K562 (cell line): ENCODE results near the gene DAD1. TPM values are rescaled to one million over a fixed set of nuclear protein-coding genes. Genes with fewer than 3 reads are reported as not detected.
A peak's percentile ranks its signal among the peaks of the same experiment; 100 is the strongest.

Experiments used
- ATAC-seq: fragments of 200-7000 bp; cut with Tn5 transposase; 3 replicates; pipeline ENCODE4 v1.9.1; 2020; ENCODE audit warnings: moderate library complexity
- BruUV-seq: library from RNA; stranded (reverse); fragments of 400-500 nt; replicated peaks from 2 replicates; lab custom pipeline; 2021; lab: Mats Ljungman, UMichigan
- CTCF ChIA-PET: fragments of 300-600 bp; formaldehyde crosslinking; extraction: SDS; loops from one replicate; lab custom pipeline; 2021; ENCODE audit warnings: low intra/inter-chr PET ratio; lab: Yijun Ruan, JAX
- POLR2A ChIA-PET: fragments of 300-600, 350-650 bp; sonication (Branson Sonifier 250); formaldehyde crosslinking; extraction: SDS; loops from one replicate; lab custom pipeline; 2021; ENCODE audit warnings: antibody characterized with exemption, inconsistent platforms; lab: Yijun Ruan, JAX
- DNase-seq, 4 experiments: peaks; one replicate each; pipeline versions ENCODE4 v3.0.0 to v3.0.0-alpha.2; 2011 to 2018; ENCODE audit warnings: low spot score in 3 of 4, mixed read lengths in 3 of 4; ENCODE audit errors: extremely low read depth in 1 of 4
- FAIRE-seq: peaks from 2 replicates; lab custom pipeline; 2011; peaks lifted over from hg19 to GRCh38; lab: Jason Lieb, UNC
- H2AFZ ChIP-seq: 2 replicates; pipeline ENCODE4 v1.6.0; 2011; ENCODE audit warnings: low read depth, low read length, control low read depth, inconsistent platforms
- H3K27ac ChIP-seq: fragments of 200-600 bp; 3 replicates; pipeline ENCODE4 v1.8.0; 2011; ENCODE audit warnings: low read depth, mild to moderate bottlenecking, control low read depth, inconsistent platforms, low read length, moderate library complexity, mixed read lengths; ENCODE audit errors: extremely low read depth
- H3K27me3 ChIP-seq, 2 experiments: fragments of 300-600 bp in 1 of 2; 2 replicates in 1 of 2; 3 replicates in 1 of 2; pipeline versions ENCODE4 v1.6.0 to v1.8.0; 2011; ENCODE audit warnings: inconsistent platforms in 2 of 2, low read length in 2 of 2, mild to moderate bottlenecking in 1 of 2, mixed read lengths in 1 of 2, moderate library complexity in 1 of 2; ENCODE audit not compliant: control insufficient read depth in 2 of 2, insufficient read depth in 2 of 2
- H3K36me3 ChIP-seq: fragments of 300-600 bp; 3 replicates; pipeline ENCODE4 v1.8.0; 2011; ENCODE audit warnings: mild to moderate bottlenecking, low read length, inconsistent platforms; ENCODE audit not compliant: control insufficient read depth, insufficient read depth
- H3K4me1 ChIP-seq, 2 experiments: fragments of 200-600 bp in 1 of 2; replicated peaks in 1 of 2; 2 replicates in 1 of 2; 3 replicates in 1 of 2; pipeline versions ENCODE4 v1.5.1 to v1.8.0; 2011; ENCODE audit warnings: inconsistent platforms in 2 of 2, low read length in 2 of 2, mild to moderate bottlenecking in 1 of 2, mixed read lengths in 1 of 2, moderate library complexity in 1 of 2; ENCODE audit not compliant: control insufficient read depth in 2 of 2, insufficient read depth in 2 of 2
- H3K4me2 ChIP-seq: 2 replicates; pipeline ENCODE4 v1.6.1; 2011; ENCODE audit warnings: low read length, control low read depth, inconsistent platforms, mixed read lengths; ENCODE audit not compliant: insufficient read depth
- H3K4me3 ChIP-seq: fragments of 200-600 bp; sonication (generic), shearing (Covaris generic); 2 replicates; pipeline ENCODE4 v1.5.1; 2016; ENCODE audit warnings: control low read depth, inconsistent platforms
- H3K79me2 ChIP-seq: fragments of 200-600 bp; 3 replicates; pipeline ENCODE4 v1.8.0; 2011; ENCODE audit warnings: low read length, inconsistent platforms; ENCODE audit not compliant: control insufficient read depth, insufficient read depth
- H3K9ac ChIP-seq, 2 experiments: 2 replicates each; pipeline versions ENCODE4 v1.6.0 to v1.6.1; 2011; ENCODE audit warnings: low read depth in 2 of 2, low read length in 2 of 2, control low read depth in 1 of 2, inconsistent platforms in 1 of 2, mild to moderate bottlenecking in 1 of 2, mixed read lengths in 1 of 2; ENCODE audit not compliant: insufficient read depth in 1 of 2
- H3K9me1 ChIP-seq: one replicate; pipeline ENCODE4 v1.6.0; 2011; ENCODE audit warnings: inconsistent platforms, mild to moderate bottlenecking, low read length, moderate library complexity; ENCODE audit not compliant: control insufficient read depth, insufficient read depth
- H3K9me3 ChIP-seq: replicated peaks from 2 replicates; pipeline ENCODE4 v1.5.1; 2011; ENCODE audit warnings: low read depth, low read length, inconsistent platforms; ENCODE audit not compliant: control insufficient read depth, insufficient read depth
- H4K20me1 ChIP-seq: replicated peaks from 2 replicates; pipeline ENCODE4 v1.6.1; 2011; ENCODE audit warnings: low read length, inconsistent platforms, mixed read lengths; ENCODE audit not compliant: control insufficient read depth, insufficient read depth
- ARID1B ChIP-seq: fragments of 450-650 bp; IDR thresholded peaks from 2 replicates; pipeline ENCODE4 v1.6.1; 2016; ENCODE audit warnings: antibody characterized with exemption, mild to moderate bottlenecking, inconsistent platforms
- BRD4 ChIP-seq: fragments of 200-600 bp; sonication (generic); IDR thresholded peaks from 2 replicates; pipeline ENCODE4 v1.6.1; 2017; ENCODE audit warnings: inconsistent platforms
- CLOCK ChIP-seq: fragments of 250-450 bp; sonication (Bioruptor Pico); IDR thresholded peaks from 2 replicates; pipeline ENCODE4 v1.4.0; 2020; ENCODE audit warnings: mild to moderate bottlenecking, moderate library complexity, borderline replicate concordance
- CREB5 ChIP-seq: fragments of 250-450 bp; sonication (Bioruptor Pico); IDR thresholded peaks from 2 replicates; pipeline ENCODE4 v1.5.0; 2020; ENCODE audit warnings: mild to moderate bottlenecking
- CTBP1 ChIP-seq: fragments of 450-650 bp; IDR thresholded peaks from 2 replicates; pipeline ENCODE4 v1.6.1; 2016; ENCODE audit warnings: borderline replicate concordance
- E2F6 ChIP-seq, 2 experiments: IDR thresholded peaks; 2 replicates each; pipeline ENCODE4 v1.6.1; 2011; ENCODE audit warnings: borderline replicate concordance in 1 of 2, control low read depth in 1 of 2, low read depth in 1 of 2, low read length in 1 of 2, mild to moderate bottlenecking in 1 of 2, mixed read lengths in 1 of 2, moderate library complexity in 1 of 2; ENCODE audit not compliant: insufficient read depth in 1 of 2, insufficient read length in 1 of 2, poor library complexity in 1 of 2, severe bottlenecking in 1 of 2; ENCODE audit errors: extremely low read depth in 1 of 2
- KAT7 ChIP-seq: sonication (generic); formaldehyde crosslinking; IDR thresholded peaks from 2 replicates; pipeline ENCODE4 v1.8.0; 2022; ENCODE audit warnings: missing genetic modification reagents, mild to moderate bottlenecking, borderline replicate concordance
- KLF16 ChIP-seq: IDR thresholded peaks from 2 replicates; pipeline ENCODE4 v1.6.1; 2016; ENCODE audit warnings: antibody characterized with exemption
- NR2C2 ChIP-seq, 2 experiments: fragments of 200-800 bp in 1 of 2; sonication (Bioruptor generic) in 1 of 2; sonication (generic) in 1 of 2; formaldehyde crosslinking in 1 of 2; IDR thresholded peaks; 2 replicates each; pipeline versions ENCODE4 v1.6.1 to v1.8.0; 2016 to 2022; ENCODE audit warnings: mild to moderate bottlenecking in 1 of 2, missing compliant biosample characterization in 1 of 2, missing genetic modification characterization in 1 of 2, missing genetic modification reagents in 1 of 2
- RFX1 ChIP-seq: fragments of 450-650 bp; IDR thresholded peaks from 2 replicates; pipeline ENCODE4 v1.6.1; 2016; ENCODE audit warnings: mild to moderate bottlenecking, moderate library complexity
- SMAD3 ChIP-seq: fragments of 450-650 bp; formaldehyde crosslinking; conservative IDR thresholded peaks from 2 replicates; pipeline ENCODE4 v1.4.0; 2020; ENCODE audit warnings: mild to moderate bottlenecking
- SMARCA4 ChIP-seq: fragments of 450-650 bp; IDR thresholded peaks from 2 replicates; pipeline ENCODE4 v1.6.1; 2016
- SREBF2 ChIP-seq: sonication (generic); formaldehyde crosslinking; IDR thresholded peaks from 2 replicates; pipeline ENCODE4 v1.4.0; 2020; ENCODE audit warnings: mild to moderate bottlenecking, missing genetic modification reagents
- ZNF695 ChIP-seq: fragments of 450-650 bp; formaldehyde crosslinking; IDR thresholded peaks from 2 replicates; pipeline ENCODE4 v1.4.0; 2020; ENCODE audit warnings: mild to moderate bottlenecking, moderate library complexity
- ZNF766 ChIP-seq: fragments of 200-800 bp; sonication (Bioruptor generic); conservative IDR thresholded peaks from 2 replicates; pipeline ENCODE4 v1.6.1; 2016; ENCODE audit warnings: missing genetic modification characterization, missing compliant biosample characterization
- WGBS: fragments of 100-300 bp; shearing (Covaris generic); methylation state at CpG from one replicate; pipeline ENCODE4 v1.1.6; 2016; ENCODE audit warnings: low coverage, mixed read lengths; ENCODE audit not compliant: insufficient coverage; ENCODE audit errors: missing lambda C conversion rate; 5-methylcytosine and 5-hydroxymethylcytosine counted together
- in situ Hi-C: fragments of 300-500 bp; cut with MboI; formaldehyde crosslinking; loops from 4 replicates; pipeline ENCODE4 v1.15.0; 2018; ENCODE audit warnings: inconsistent platforms, mixed read lengths
- intact Hi-C: fragments of 100-400 bp; cut with micrococcal nuclease; formaldehyde crosslinking; loops from 2 replicates; pipeline ENCODE4 v1.14.2; 2022
- polyA plus RNA-seq, 8 experiments: library from polyadenylated mRNA; depleted of rRNA in 4 of 8; stranded (reverse) in 5 of 8; unstranded in 3 of 8; fragments of >200 nt; fragmentation: Nextera tagmentation in 2 of 8; fragmentation: Illumina TruSeq in 1 of 8; extraction: Ambion mirVana in 2 of 8; extraction: Trizol in 1 of 8; gene quantifications; 2 replicates each; pipeline versions ENCODE4 v1.2.1 to v1.2.3, GENCODE V29; 2011 to 2014; ENCODE audit warnings: inconsistent platforms in 1 of 8, missing spikeins in 1 of 8
- total RNA-seq, 7 experiments: library from RNA; depleted of rRNA in 6 of 7; stranded (reverse); fragments of >200 nt in 6 of 7; fragmentation: Illumina TruSeq in 2 of 7; extraction: Trizol in 2 of 7; gene quantifications; 2 replicates each; pipeline versions ENCODE4 v1.2.1 to v1.2.3, GENCODE V29; 2011 to 2021; ENCODE audit warnings: low replicate concordance in 1 of 7

DAD1 gene
- total and polyA plus RNA-seq, 9 of the 15 experiments (the other 6 are each of a cell fraction or from before 2014, with no cell fraction given) = 104 to 617 (median 222) TPM

GRCh38 chr14:22594156-22594716 is 5.2 kb upstream of the DAD1 start:
- 4% methylated on average over 4 of the region's 4 CpGs for WGBS
- Histone ChIP-seq H3K36me3 (no peaks in the 10 kb centered on the region), H3K4me2 (peak overlapping the region; percentile 36), H3K4me1 (peaks cover 23 to 46% of the 10 kb centered on the region in 2 experiments), H3K27me3 (no peaks in the 10 kb centered on the region), H2AFZ (peak overlapping the region; percentile 57), H3K9me1 (no peaks in the 10 kb centered on the region), H3K79me2 (peaks cover 7% of the 10 kb centered on the region), H3K9me3 (no peaks in the 10 kb centered on the region), H3K9ac (no peak overlapping the region), H4K20me1 (no peaks in the 10 kb centered on the region), H3K27ac (peak overlapping the region; percentile 19; the same call in 1 of the 3 replicates), H3K4me3 (no peak overlapping the region)
- ChIA-PET CTCF (no interaction called here), POLR2A (interaction anchor here (0.7 to 1.2 kb wide), 2 partner anchors 19 to 65 kb away, joined by 3 read pairs; no protein-coding TSS in a partner anchor)
- BruUV-seq = no TSS peak
- in situ Hi-C loops = no loop called here
- DNase-seq (peak in 1 of 4 experiments; percentile 36), ATAC-seq (no peak), FAIRE-seq (no peak)
- intact Hi-C loops = no loop called here
- no peak for TF ChIP-seq SMAD3 (CRISPR knock-in tag)
- TF ChIP-seq NR2C2 (CRISPR knock-in tag; IDR thresholded peaks at IDR 0.05) = no peak
- peak; percentile 58; the same call in 1 of the 2 replicates for TF ChIP-seq NR2C2 (tag; IDR thresholded peaks at IDR 0.05)
- no peak for TF ChIP-seq CREB5
- peak; percentile 11; the same call in 1 of the 2 replicates for TF ChIP-seq ARID1B
- TF ChIP-seq SMARCA4 = peak; percentile 32; the same call in 1 of the 2 replicates
- TF ChIP-seq ZNF766 = peak; percentile 60
- TF ChIP-seq BRD4 = no peak
- TF ChIP-seq SREBF2 (CRISPR knock-in tag) = no peak
- TF ChIP-seq RFX1 = peak; percentile 82
- TF ChIP-seq KLF16 = no peak
- TF ChIP-seq CTBP1 = peak; percentile 36; the same call in 1 of the 2 replicates
- TF ChIP-seq KAT7 = no peak
- TF ChIP-seq ZNF695 (CRISPR knock-in tag) = no peak
- no peak for TF ChIP-seq E2F6 (IDR thresholded peaks at IDR 0.05; ENCODE audit: borderline replicate concordance in 1 of 2, extremely low read depth in 1 of 2, insufficient read depth in 1 of 2, insufficient read length in 1 of 2, low read depth in 1 of 2, low read length in 1 of 2, poor library complexity in 1 of 2, severe bottlenecking in 1 of 2)
- TF ChIP-seq CLOCK = no peak
